GM18498 (cell line): Measurements from ENCODE around the gene KIF12.
"Not testable (repeated sequence)": the region's sequence is repeated elsewhere in the genome, so short reads cannot be mapped to it uniquely, and the experiment has no call there.

Experiments used
- ATAC-seq: cut with Tn5 transposase; IDR thresholded peaks from one replicate; pipeline ENCODE4 v1.9.1; 2021; ENCODE audit warnings: mild to moderate bottlenecking, moderate library complexity; ENCODE audit not compliant: unreplicated experiment

KIF12 gene

GRCh38 chr9:114098936-114099668 lies at the start of gene KIF12:
Gene KIF12, minus strand, starts transcription at chr9:114099292. Its CDS starts 16 bp downstream, at chr9:114099276.
- ATAC-seq: no peak

- no peak for ATAC-seq
These were observed 47.6 kb upstream of the KIF12 start for GRCh38 chr9:114146735-114147134.

GRCh38 chr9:114143234-114143633 lies 44.1 kb upstream of the KIF12 start:
- ATAC-seq: no peak

GRCh38 chr9:114141553-114142402 lies 42.7 kb upstream of the KIF12 start:
- no peak for ATAC-seq

- no peak for ATAC-seq
These were observed 41.8 kb upstream of the KIF12 start for GRCh38 chr9:114140850-114141249.

GRCh38 chr9:114140401-114140800 lies 41.3 kb upstream of the KIF12 start:
- ATAC-seq: no peak

- ATAC-seq: no peak
These were observed 40.0 kb upstream of the KIF12 start for GRCh38 chr9:114139071-114139470.

GRCh38 chr9:114138552-114138971 lies 39.5 kb upstream of the KIF12 start:
- ATAC-seq: no peak

GRCh38 chr9:114137831-114138230 lies 38.7 kb upstream of the KIF12 start:
- no peak for ATAC-seq

- ATAC-seq: no peak
These were observed 35.8 kb upstream of the KIF12 start for GRCh38 chr9:114134827-114135396.

GRCh38 chr9:114132550-114132918 lies 33.4 kb upstream of the KIF12 start:
- ATAC-seq: no peak

- ATAC-seq: no peak
These were observed 32.9 kb upstream of the KIF12 start for GRCh38 chr9:114131808-114132549.

GRCh38 chr9:114130624-114131277 lies 31.7 kb upstream of the KIF12 start:
- no peak for ATAC-seq

GRCh38 chr9:114130141-114130540 lies 31.0 kb upstream of the KIF12 start:
- ATAC-seq: no peak

GRCh38 chr9:114128759-114129158 lies 29.7 kb upstream of the KIF12 start:
- ATAC-seq: not testable (repeated sequence)

- no peak for ATAC-seq
These were observed 27.4 kb upstream of the KIF12 start for GRCh38 chr9:114126247-114127060.

- no peak for ATAC-seq
These were observed 26.5 kb upstream of the KIF12 start for GRCh38 chr9:114125476-114126013.

GRCh38 chr9:114124666-114125475 lies 25.8 kb upstream of the KIF12 start:
- no peak for ATAC-seq

- no peak for ATAC-seq
These were observed 25.0 kb upstream of the KIF12 start for GRCh38 chr9:114124138-114124537.
